ENCODE data around the gene PTK6. TPM values are rescaled to one million over a fixed set of nuclear protein-coding genes. Genes with fewer than 3 reads are reported as not detected.

PTK6 gene
- polyA plus RNA-seq, 2 of the 4 experiments (the other 2 are of a cell fraction), result 1.2 to 2.0 TPM

DNA sequence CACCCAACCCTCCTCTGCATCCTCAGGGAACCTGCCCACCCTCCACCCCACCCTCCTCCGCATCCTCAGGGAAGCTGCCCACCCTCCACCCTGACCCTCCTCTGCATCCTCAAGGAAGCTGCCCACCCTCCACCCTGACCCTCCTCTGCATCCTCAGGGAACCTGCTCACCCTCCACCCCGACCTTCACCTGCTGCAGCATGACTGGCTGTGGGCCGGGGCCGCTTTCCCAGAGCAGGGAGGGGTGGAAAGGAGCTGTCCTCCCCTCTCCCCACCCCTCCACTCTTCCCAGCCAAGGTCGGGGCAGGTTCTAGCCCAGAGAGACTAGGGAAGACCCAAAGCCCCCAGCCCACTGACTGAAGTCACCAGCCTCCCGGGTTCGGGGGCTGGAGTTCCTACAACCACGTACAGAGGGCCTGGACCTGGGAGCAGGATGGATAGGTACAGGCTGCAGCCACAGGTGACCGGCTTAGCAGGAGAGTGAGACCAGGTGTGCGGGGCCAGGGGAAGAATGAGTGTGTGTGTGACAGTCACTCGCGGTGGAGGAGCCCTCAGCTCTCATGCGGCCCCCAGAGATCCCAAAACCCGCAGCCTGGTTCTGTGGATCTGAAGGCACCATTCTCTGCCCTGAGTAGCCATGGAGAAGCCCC is 49.9 kb downstream of the PTK6 start:
- no peak for FAIRE-seq

DNA sequence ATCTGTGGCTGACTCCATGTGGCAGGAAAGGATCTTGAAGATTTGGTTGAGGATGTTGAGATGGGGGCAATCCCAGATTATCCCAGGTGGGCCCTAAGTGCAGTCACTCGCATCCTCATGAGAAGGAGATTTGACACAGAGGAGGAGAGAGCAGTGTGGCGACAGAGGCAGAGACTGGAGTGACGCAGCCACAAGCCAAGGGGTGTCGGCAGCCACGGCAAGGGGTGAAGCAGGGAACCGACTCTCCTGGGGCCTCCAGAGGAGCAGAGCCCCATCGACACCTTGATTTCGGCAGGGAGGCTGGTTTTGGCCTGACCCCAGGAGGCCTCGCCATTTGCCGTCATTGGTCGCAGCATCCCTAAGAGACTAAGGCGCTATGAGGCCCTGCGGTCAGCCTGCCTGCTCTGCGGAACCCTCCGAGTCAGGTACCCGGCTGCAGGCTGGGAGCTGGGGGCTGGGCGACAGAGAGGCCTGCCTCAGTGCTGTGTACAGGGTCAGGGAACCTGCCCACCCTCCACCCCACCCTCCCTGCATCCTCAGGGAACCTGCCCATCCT is 50.8 kb downstream of the PTK6 start:
- WGBS (ENCODE audit: missing lambda C conversion rate), result 89% methylated on average over 15 of the region's 17 CpGs
- CTCF ChIA-PET, result interaction anchor here (1.9 kb wide), 1 partner anchor 10 kb away, joined by 11 read pairs; no protein-coding TSS in a partner anchor
- Histone ChIP-seq H3K4me3 (no peak overlapping the region), H3K4me1 (peaks cover 16% of the 10 kb centered on the region; the same call in 2 of the 3 replicates), H3K4me2 (no peak overlapping the region), H3K27ac (no peak overlapping the region), H3K9me3 (no peaks in the 10 kb centered on the region)
- FAIRE-seq, result no peak
- POLR2A ChIA-PET, result no interaction called here
- no peak for ATAC-seq
- DNase-seq (ENCODE audit: low read depth in 1 of 2, low spot score in 1 of 2), result no peak
- TF ChIP-seq FOSL2 (IDR thresholded peaks at IDR 0.05), result no peak
- TF ChIP-seq FOSL2 (CRISPR knock-in tag; IDR thresholded peaks at IDR 0.05), result no peak
- no peak for TF ChIP-seq SREBF2 (IDR thresholded peaks at IDR 0.05)
- no peak for TF ChIP-seq EHF (CRISPR knock-in tag; IDR thresholded peaks at IDR 0.05)
- TF ChIP-seq, protein P1, sequence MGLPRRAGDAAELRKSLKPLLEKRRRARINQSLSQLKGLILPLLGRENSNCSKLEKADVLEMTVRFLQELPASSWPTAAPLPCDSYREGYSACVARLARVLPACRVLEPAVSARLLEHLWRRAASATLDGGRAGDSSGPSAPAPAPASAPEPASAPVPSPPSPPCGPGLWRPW (IDR thresholded peaks at IDR 0.05), result no peak
- TF ChIP-seq POLR2A (IDR thresholded peaks at IDR 0.05; ENCODE audit: low read length), result no peak
- TF ChIP-seq FOSB (CRISPR knock-in tag; IDR thresholded peaks at IDR 0.05), result no peak
- TF ChIP-seq, protein P2, sequence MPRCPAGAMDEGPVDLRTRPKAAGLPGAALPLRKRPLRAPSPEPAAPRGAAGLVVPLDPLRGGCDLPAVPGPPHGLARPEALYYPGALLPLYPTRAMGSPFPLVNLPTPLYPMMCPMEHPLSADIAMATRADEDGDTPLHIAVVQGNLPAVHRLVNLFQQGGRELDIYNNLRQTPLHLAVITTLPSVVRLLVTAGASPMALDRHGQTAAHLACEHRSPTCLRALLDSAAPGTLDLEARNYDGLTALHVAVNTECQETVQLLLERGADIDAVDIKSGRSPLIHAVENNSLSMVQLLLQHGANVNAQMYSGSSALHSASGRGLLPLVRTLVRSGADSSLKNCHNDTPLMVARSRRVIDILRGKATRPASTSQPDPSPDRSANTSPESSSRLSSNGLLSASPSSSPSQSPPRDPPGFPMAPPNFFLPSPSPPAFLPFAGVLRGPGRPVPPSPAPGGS (IDR thresholded peaks at IDR 0.05), result no peak
- TF ChIP-seq NR3C1 (IDR thresholded peaks at IDR 0.05), result no peak
- no peak for TF ChIP-seq EP300 (IDR thresholded peaks at IDR 0.05)
- TF ChIP-seq HOXB13 (CRISPR knock-in tag; IDR thresholded peaks at IDR 0.05; ENCODE audit: low read depth), result no peak
- TF ChIP-seq RAD21 (conservative IDR thresholded peaks at IDR 0.05 in 1 of 2, IDR thresholded peaks at IDR 0.05 in 1 of 2), result no peak
- no peak for TF ChIP-seq KDM1A (IDR thresholded peaks at IDR 0.05; ENCODE audit: low read depth)
- no peak for TF ChIP-seq CBX2 (IDR thresholded peaks at IDR 0.05; ENCODE audit: borderline replicate concordance, low read depth)
- TF ChIP-seq RCOR1 (IDR thresholded peaks at IDR 0.05; ENCODE audit: low read depth, low read length), result no peak
- no peak for TF ChIP-seq PHF8 (IDR thresholded peaks at IDR 0.05; ENCODE audit: borderline replicate concordance, low read depth)

More for the DNA sequence above, 49.9 kb downstream of the PTK6 start:
- ChIA-PET POLR2A (no interaction called here), CTCF (interaction anchor here (1.9 kb wide), 1 partner anchor 9 kb away, joined by 11 read pairs; no protein-coding TSS in a partner anchor)
- Histone ChIP-seq H3K4me1 (peaks cover 12% of the 10 kb centered on the region; the same call in 2 of the 3 replicates), H3K27ac (no peak overlapping the region), H3K4me3 (no peak overlapping the region), H3K9me3 (no peaks in the 10 kb centered on the region), H3K4me2 (no peak overlapping the region)
- DNase-seq (ENCODE audit: low read depth in 1 of 2, low spot score in 1 of 2), result no peak
- WGBS (ENCODE audit: missing lambda C conversion rate), result 90% methylated on average over 7 of the region's 14 CpGs
- TF ChIP-seq, protein P1 (IDR thresholded peaks at IDR 0.05), result no peak
- TF ChIP-seq SREBF2 (IDR thresholded peaks at IDR 0.05), result no peak
- TF ChIP-seq, protein P3, sequence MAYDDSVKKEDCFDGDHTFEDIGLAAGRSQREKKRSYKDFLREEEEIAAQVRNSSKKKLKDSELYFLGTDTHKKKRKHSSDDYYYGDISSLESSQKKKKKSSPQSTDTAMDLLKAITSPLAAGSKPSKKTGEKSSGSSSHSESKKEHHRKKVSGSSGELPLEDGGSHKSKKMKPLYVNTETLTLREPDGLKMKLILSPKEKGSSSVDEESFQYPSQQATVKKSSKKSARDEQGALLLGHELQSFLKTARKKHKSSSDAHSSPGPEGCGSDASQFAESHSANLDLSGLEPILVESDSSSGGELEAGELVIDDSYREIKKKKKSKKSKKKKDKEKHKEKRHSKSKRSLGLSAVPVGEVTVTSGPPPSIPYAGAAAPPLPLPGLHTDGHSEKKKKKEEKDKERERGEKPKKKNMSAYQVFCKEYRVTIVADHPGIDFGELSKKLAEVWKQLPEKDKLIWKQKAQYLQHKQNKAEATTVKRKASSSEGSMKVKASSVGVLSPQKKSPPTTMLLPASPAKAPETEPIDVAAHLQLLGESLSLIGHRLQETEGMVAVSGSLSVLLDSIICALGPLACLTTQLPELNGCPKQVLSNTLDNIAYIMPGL (CRISPR knock-in tag; IDR thresholded peaks at IDR 0.05; ENCODE audit: borderline replicate concordance), result no peak
- TF ChIP-seq JUN (IDR thresholded peaks at IDR 0.05), result no peak
- no peak for TF ChIP-seq MAFK (IDR thresholded peaks at IDR 0.05; ENCODE audit: partially characterized antibody)
- TF ChIP-seq, protein P4, sequence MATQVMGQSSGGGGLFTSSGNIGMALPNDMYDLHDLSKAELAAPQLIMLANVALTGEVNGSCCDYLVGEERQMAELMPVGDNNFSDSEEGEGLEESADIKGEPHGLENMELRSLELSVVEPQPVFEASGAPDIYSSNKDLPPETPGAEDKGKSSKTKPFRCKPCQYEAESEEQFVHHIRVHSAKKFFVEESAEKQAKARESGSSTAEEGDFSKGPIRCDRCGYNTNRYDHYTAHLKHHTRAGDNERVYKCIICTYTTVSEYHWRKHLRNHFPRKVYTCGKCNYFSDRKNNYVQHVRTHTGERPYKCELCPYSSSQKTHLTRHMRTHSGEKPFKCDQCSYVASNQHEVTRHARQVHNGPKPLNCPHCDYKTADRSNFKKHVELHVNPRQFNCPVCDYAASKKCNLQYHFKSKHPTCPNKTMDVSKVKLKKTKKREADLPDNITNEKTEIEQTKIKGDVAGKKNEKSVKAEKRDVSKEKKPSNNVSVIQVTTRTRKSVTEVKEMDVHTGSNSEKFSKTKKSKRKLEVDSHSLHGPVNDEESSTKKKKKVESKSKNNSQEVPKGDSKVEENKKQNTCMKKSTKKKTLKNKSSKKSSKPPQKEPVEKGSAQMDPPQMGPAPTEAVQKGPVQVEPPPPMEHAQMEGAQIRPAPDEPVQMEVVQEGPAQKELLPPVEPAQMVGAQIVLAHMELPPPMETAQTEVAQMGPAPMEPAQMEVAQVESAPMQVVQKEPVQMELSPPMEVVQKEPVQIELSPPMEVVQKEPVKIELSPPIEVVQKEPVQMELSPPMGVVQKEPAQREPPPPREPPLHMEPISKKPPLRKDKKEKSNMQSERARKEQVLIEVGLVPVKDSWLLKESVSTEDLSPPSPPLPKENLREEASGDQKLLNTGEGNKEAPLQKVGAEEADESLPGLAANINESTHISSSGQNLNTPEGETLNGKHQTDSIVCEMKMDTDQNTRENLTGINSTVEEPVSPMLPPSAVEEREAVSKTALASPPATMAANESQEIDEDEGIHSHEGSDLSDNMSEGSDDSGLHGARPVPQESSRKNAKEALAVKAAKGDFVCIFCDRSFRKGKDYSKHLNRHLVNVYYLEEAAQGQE (IDR thresholded peaks at IDR 0.05), result no peak
- TF ChIP-seq NR3C1 (IDR thresholded peaks at IDR 0.05), result no peak
- no peak for TF ChIP-seq KDM5A (IDR thresholded peaks at IDR 0.05)
- TF ChIP-seq HEYL (CRISPR knock-in tag; IDR thresholded peaks at IDR 0.05), result no peak
- no peak for TF ChIP-seq ZFP36 (IDR thresholded peaks at IDR 0.05; ENCODE audit: borderline replicate concordance, partially characterized antibody)
- TF ChIP-seq NFE2L2 (conservative IDR thresholded peaks at IDR 0.05; ENCODE audit: low read length), result no peak
- TF ChIP-seq, protein P5, sequence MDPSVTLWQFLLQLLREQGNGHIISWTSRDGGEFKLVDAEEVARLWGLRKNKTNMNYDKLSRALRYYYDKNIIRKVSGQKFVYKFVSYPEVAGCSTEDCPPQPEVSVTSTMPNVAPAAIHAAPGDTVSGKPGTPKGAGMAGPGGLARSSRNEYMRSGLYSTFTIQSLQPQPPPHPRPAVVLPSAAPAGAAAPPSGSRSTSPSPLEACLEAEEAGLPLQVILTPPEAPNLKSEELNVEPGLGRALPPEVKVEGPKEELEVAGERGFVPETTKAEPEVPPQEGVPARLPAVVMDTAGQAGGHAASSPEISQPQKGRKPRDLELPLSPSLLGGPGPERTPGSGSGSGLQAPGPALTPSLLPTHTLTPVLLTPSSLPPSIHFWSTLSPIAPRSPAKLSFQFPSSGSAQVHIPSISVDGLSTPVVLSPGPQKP (IDR thresholded peaks at IDR 0.05; ENCODE audit: low read depth, low read length), result no peak
- TF ChIP-seq, protein P6, sequence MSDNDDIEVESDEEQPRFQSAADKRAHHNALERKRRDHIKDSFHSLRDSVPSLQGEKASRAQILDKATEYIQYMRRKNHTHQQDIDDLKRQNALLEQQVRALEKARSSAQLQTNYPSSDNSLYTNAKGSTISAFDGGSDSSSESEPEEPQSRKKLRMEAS (IDR thresholded peaks at IDR 0.05), result no peak
- TF ChIP-seq EHMT2 (IDR thresholded peaks at IDR 0.05; ENCODE audit: low read depth), result no peak
- TF ChIP-seq KDM1A (IDR thresholded peaks at IDR 0.05; ENCODE audit: low read depth), result no peak
- TF ChIP-seq TFCP2L1 (CRISPR knock-in tag; IDR thresholded peaks at IDR 0.05), result no peak
- no peak for TF ChIP-seq GATA3 (IDR thresholded peaks at IDR 0.05; ENCODE audit: borderline replicate concordance)
- TF ChIP-seq SMC3 (IDR thresholded peaks at IDR 0.05), result no peak
- TF ChIP-seq RNF2 (IDR thresholded peaks at IDR 0.05; ENCODE audit: borderline replicate concordance, low read depth), result no peak
- TF ChIP-seq RAD21 (conservative IDR thresholded peaks at IDR 0.05 in 1 of 2, IDR thresholded peaks at IDR 0.05 in 1 of 2), result no peak
- ATAC-seq, result no peak

Data from A549 (cell line).